IMR-90 (cell line): ENCODE data around the gene NEK2. TPM values are rescaled to one million over a fixed set of nuclear protein-coding genes. Genes with fewer than 3 reads are reported as not detected.

Source experiments
- ATAC-seq: fragments of 200-7000 bp; cut with Tn5 transposase; 2 replicates; pipeline ENCODE4 v1.9.1; 2020; ENCODE audit warnings: low read depth, mild to moderate bottlenecking, moderate library complexity
- BruUV-seq: library from RNA; stranded (reverse); fragments of 400-500 nt; replicated peaks from 2 replicates; lab custom pipeline; 2021; lab: Mats Ljungman, UMichigan
- CTCF ChIA-PET: fragments of 300-600 bp; formaldehyde crosslinking; extraction: SDS; loops from one replicate; lab custom pipeline; 2021; ENCODE audit warnings: antibody characterized with exemption; lab: Yijun Ruan, JAX
- POLR2A ChIA-PET: fragments of 300-600 bp; sonication (Branson Sonifier 250); formaldehyde crosslinking; loops from one replicate; lab custom pipeline; 2022; ENCODE audit warnings: antibody characterized with exemption; ENCODE audit not compliant: unreplicated experiment; lab: Charles Lee
- DNase-seq: peaks from one replicate; pipeline ENCODE4 v3.0.0; 2013
- H2AFZ ChIP-seq: replicated peaks from 2 replicates; pipeline ENCODE3; 2013; ENCODE audit warnings: low read length, mild to moderate bottlenecking; ENCODE audit not compliant: poor library complexity
- H2AK5ac ChIP-seq: 2 replicates; pipeline ENCODE4 v1.6.1; 2013; ENCODE audit warnings: low read depth, low read length, inconsistent platforms
- H2AK9ac ChIP-seq: replicated peaks from 2 replicates; pipeline ENCODE3; 2013; ENCODE audit warnings: mild to moderate bottlenecking, low read depth, low read length, moderate library complexity; ENCODE audit not compliant: poor library complexity
- H2BK120ac ChIP-seq: 2 replicates; pipeline ENCODE4 v1.6.1; 2013; ENCODE audit warnings: low read depth, low read length, inconsistent platforms
- H2BK15ac ChIP-seq: 3 replicates; pipeline ENCODE4 v1.6.1; 2013; ENCODE audit warnings: low read depth, low read length, inconsistent platforms
- H2BK20ac ChIP-seq: 2 replicates; pipeline ENCODE4 v1.6.1; 2013; ENCODE audit warnings: low read depth, mild to moderate bottlenecking, inconsistent platforms, low read length, moderate library complexity
- H2BK5ac ChIP-seq: 2 replicates; pipeline ENCODE4 v1.6.1; 2013; ENCODE audit warnings: mild to moderate bottlenecking, low read depth, low read length, inconsistent platforms; ENCODE audit not compliant: poor library complexity, severe bottlenecking
- H3K14ac ChIP-seq: replicated peaks from 2 replicates; pipeline ENCODE4 v1.6.1; 2013; ENCODE audit warnings: low read depth, low read length, inconsistent platforms
- H3K18ac ChIP-seq: 2 replicates; pipeline ENCODE4 v1.6.1; 2013; ENCODE audit warnings: low read depth, low read length, control low read depth
- H3K23ac ChIP-seq: 2 replicates; pipeline ENCODE4 v1.6.1; 2013; ENCODE audit warnings: low read depth, low read length, inconsistent platforms
- H3K27ac ChIP-seq: 2 replicates; pipeline ENCODE4 v1.5.1; 2013; ENCODE audit warnings: mild to moderate bottlenecking, control low read depth, low read length; ENCODE audit not compliant: insufficient read depth
- H3K27me3 ChIP-seq: 2 replicates; pipeline ENCODE4 v1.6.1; 2013; ENCODE audit warnings: low read length; ENCODE audit not compliant: control insufficient read depth, insufficient read depth
- H3K36me3 ChIP-seq: 2 replicates; pipeline ENCODE4 v1.6.1; 2013; ENCODE audit warnings: low read length, mixed read lengths; ENCODE audit not compliant: control insufficient read depth, insufficient read depth
- H3K4ac ChIP-seq: 2 replicates; pipeline ENCODE4 v1.6.1; 2013; ENCODE audit warnings: low read depth, low read length, inconsistent platforms
- H3K4me1 ChIP-seq: 2 replicates; pipeline ENCODE4 v1.6.1; 2013; ENCODE audit warnings: low read length, mixed read lengths; ENCODE audit not compliant: control insufficient read depth, insufficient read depth
- H3K4me2 ChIP-seq: 2 replicates; pipeline ENCODE4 v1.6.1; 2013; ENCODE audit warnings: low read depth, mild to moderate bottlenecking, control low read depth, low read length, moderate library complexity
- H3K4me3 ChIP-seq: 2 replicates; pipeline ENCODE4 v1.5.1; 2013; ENCODE audit warnings: low read depth, mild to moderate bottlenecking, control low read depth, low read length, moderate library complexity; ENCODE audit not compliant: insufficient read depth
- H3K56ac ChIP-seq: 2 replicates; pipeline ENCODE4 v1.6.1; 2013; ENCODE audit warnings: low read length, inconsistent platforms; ENCODE audit not compliant: insufficient read depth; ENCODE audit errors: extremely low read depth
- H3K79me1 ChIP-seq, 2 experiments: 2 replicates each; pipeline ENCODE4 v1.6.1; 2013; ENCODE audit warnings: low read length in 2 of 2, inconsistent platforms in 1 of 2, low read depth in 1 of 2
- H3K9ac ChIP-seq: 2 replicates; pipeline ENCODE4 v1.6.1; 2013; ENCODE audit warnings: low read depth, low read length, control low read depth
- H3K9me1 ChIP-seq: 2 replicates; pipeline ENCODE4 v1.6.1; 2013; ENCODE audit warnings: low read length, inconsistent platforms; ENCODE audit not compliant: insufficient read depth
- H3K9me3 ChIP-seq: 2 replicates; pipeline ENCODE4 v1.6.1; 2013; ENCODE audit warnings: low read length; ENCODE audit not compliant: control insufficient read depth, insufficient read depth
- H4K20me1 ChIP-seq: 2 replicates; pipeline ENCODE4 v1.6.1; 2013; ENCODE audit warnings: low read length, inconsistent platforms; ENCODE audit not compliant: insufficient read depth
- H4K5ac ChIP-seq: 2 replicates; pipeline ENCODE4 v1.6.1; 2013; ENCODE audit warnings: mild to moderate bottlenecking, low read depth, low read length, control low read depth
- H4K8ac ChIP-seq, 2 experiments: 2 replicates each; pipeline ENCODE4 v1.6.1; 2013; ENCODE audit warnings: low read depth in 2 of 2, low read length in 2 of 2, control low read depth in 1 of 2, inconsistent platforms in 1 of 2
- H4K91ac ChIP-seq: 2 replicates; pipeline ENCODE4 v1.6.1; 2013; ENCODE audit warnings: low read depth, low read length, inconsistent platforms; ENCODE audit not compliant: insufficient read depth
- CHD1 ChIP-seq: IDR thresholded peaks from 2 replicates; pipeline ENCODE4 v1.6.1; 2012; ENCODE audit warnings: low read depth, low read length, improper control_type of control experiment
- FOS ChIP-seq: fragments of 150-350 bp; IDR thresholded peaks from 2 replicates; pipeline ENCODE4 v1.6.1; 2016; ENCODE audit warnings: low read depth, low read length
- MAFK ChIP-seq: IDR thresholded peaks from 2 replicates; pipeline ENCODE4 v1.6.1; 2012; ENCODE audit warnings: low read depth, low read length, improper control_type of control experiment
- MAZ ChIP-seq: IDR thresholded peaks from 2 replicates; pipeline ENCODE4 v1.6.1; 2012; ENCODE audit warnings: low read depth, mild to moderate bottlenecking, low read length, improper control_type of control experiment, moderate library complexity, borderline replicate concordance
- MXI1 ChIP-seq: IDR thresholded peaks from 2 replicates; pipeline ENCODE4 v1.6.1; 2012; ENCODE audit warnings: low read depth, mild to moderate bottlenecking, low read length, moderate library complexity, borderline replicate concordance
- NFE2L2 ChIP-seq: fragments of 150-350 bp; IDR thresholded peaks from 2 replicates; pipeline ENCODE4 v1.6.1; 2016; ENCODE audit warnings: low read depth, mild to moderate bottlenecking, low read length
- POLR2A ChIP-seq: IDR thresholded peaks from 2 replicates; pipeline ENCODE4 v1.6.1; 2012; ENCODE audit warnings: mild to moderate bottlenecking, low read depth, low read length
- RAD21 ChIP-seq: IDR thresholded peaks from 2 replicates; pipeline ENCODE4 v1.6.1; 2012; ENCODE audit warnings: low read length, improper control_type of control experiment
- RCOR1 ChIP-seq: IDR thresholded peaks from 2 replicates; pipeline ENCODE4 v1.6.1; 2012; ENCODE audit warnings: mild to moderate bottlenecking, low read length, improper control_type of control experiment; ENCODE audit not compliant: insufficient replicate concordance
- RFX5 ChIP-seq: IDR thresholded peaks from 2 replicates; pipeline ENCODE4 v1.8.0; 2012; ENCODE audit warnings: low read depth, mild to moderate bottlenecking, low read length, moderate library complexity
- SMC3 ChIP-seq: fragments of 150-350 bp; IDR thresholded peaks from 2 replicates; pipeline ENCODE4 v1.6.1; 2016; ENCODE audit warnings: low read depth, mild to moderate bottlenecking, antibody characterized with exemption, low read length, moderate library complexity
- WGBS, 2 experiments: methylation state at CpG; one replicate each; pipeline versions ENCODE4 v1.1.5 to v1.1.7; 2013; ENCODE audit warnings: missing lambda C conversion rate in 2 of 2; ENCODE audit not compliant: insufficient read length in 1 of 2; ENCODE audit errors: extremely low coverage in 2 of 2; 5-methylcytosine and 5-hydroxymethylcytosine counted together
- dilution Hi-C: fragments of 300-500 bp; cut with HindIII; formaldehyde crosslinking; loops from one replicate; pipeline ENCODE4 v1.14.3; 2018; ENCODE audit warnings: low sequenced_read_pairs; ENCODE audit not compliant: unreplicated experiment
- in situ Hi-C: fragments of 300-500 bp; cut with MboI; formaldehyde crosslinking; loops from 3 replicates; pipeline ENCODE4 v1.14.3; 2019; ENCODE audit warnings: low sequenced_read_pairs, inconsistent platforms, mixed read lengths
- intact Hi-C: fragments of 100-400 bp; cut with micrococcal nuclease; formaldehyde crosslinking; loops from 2 replicates; pipeline ENCODE4 v1.10.0; 2022
- polyA plus RNA-seq, 3 experiments: library from polyadenylated mRNA; depleted of rRNA; stranded (reverse); fragments of >200 nt; gene quantifications; 2 replicates each; pipeline ENCODE4 v1.2.3, GENCODE V29; 2012; ENCODE audit warnings: low replicate concordance in 1 of 3
- total RNA-seq: library from RNA; depleted of rRNA; stranded (reverse); fragments of >200 nt; gene quantifications from 2 replicates; pipeline ENCODE4 v1.2.3, GENCODE V29; 2012
- TF ChIP-seq, protein P1 (sequence below): fragments of 150-350 bp; IDR thresholded peaks from 2 replicates; pipeline ENCODE4 v1.6.1; 2016; ENCODE audit warnings: low read depth, mild to moderate bottlenecking, low read length, moderate library complexity, borderline replicate concordance
- TF ChIP-seq, protein P2 (sequence below): fragments of 150-350 bp; IDR thresholded peaks from 2 replicates; pipeline ENCODE4 v1.6.1; 2017; ENCODE audit warnings: mild to moderate bottlenecking, antibody characterized with exemption, low read length, low read depth

NEK2 gene
- total and polyA plus RNA-seq, 2 of the 4 experiments (the other 2 are of a cell fraction): 9.9 to 26.0 TPM

GRCh38 chr1:211630236-211631081 lies 45.0 kb downstream of the NEK2 start (continued):
- no peak for TF ChIP-seq RCOR1
- TF ChIP-seq MAFK: no peak

GRCh38 chr1:211628417-211628816 lies 47.0 kb downstream of the NEK2 start:
- CTCF ChIA-PET: no interaction called here
- TF ChIP-seq, protein P1, sequence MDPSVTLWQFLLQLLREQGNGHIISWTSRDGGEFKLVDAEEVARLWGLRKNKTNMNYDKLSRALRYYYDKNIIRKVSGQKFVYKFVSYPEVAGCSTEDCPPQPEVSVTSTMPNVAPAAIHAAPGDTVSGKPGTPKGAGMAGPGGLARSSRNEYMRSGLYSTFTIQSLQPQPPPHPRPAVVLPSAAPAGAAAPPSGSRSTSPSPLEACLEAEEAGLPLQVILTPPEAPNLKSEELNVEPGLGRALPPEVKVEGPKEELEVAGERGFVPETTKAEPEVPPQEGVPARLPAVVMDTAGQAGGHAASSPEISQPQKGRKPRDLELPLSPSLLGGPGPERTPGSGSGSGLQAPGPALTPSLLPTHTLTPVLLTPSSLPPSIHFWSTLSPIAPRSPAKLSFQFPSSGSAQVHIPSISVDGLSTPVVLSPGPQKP: no peak
- no peak for TF ChIP-seq MXI1
- TF ChIP-seq, protein P2, sequence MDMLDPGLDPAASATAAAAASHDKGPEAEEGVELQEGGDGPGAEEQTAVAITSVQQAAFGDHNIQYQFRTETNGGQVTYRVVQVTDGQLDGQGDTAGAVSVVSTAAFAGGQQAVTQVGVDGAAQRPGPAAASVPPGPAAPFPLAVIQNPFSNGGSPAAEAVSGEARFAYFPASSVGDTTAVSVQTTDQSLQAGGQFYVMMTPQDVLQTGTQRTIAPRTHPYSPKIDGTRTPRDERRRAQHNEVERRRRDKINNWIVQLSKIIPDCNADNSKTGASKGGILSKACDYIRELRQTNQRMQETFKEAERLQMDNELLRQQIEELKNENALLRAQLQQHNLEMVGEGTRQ: no peak
- TF ChIP-seq RFX5: no peak
- TF ChIP-seq MAZ: no peak
- TF ChIP-seq RCOR1: no peak
- no peak for TF ChIP-seq NFE2L2
- no peak for TF ChIP-seq MAFK
- TF ChIP-seq POLR2A: no peak
- TF ChIP-seq FOS: no peak
- no peak for TF ChIP-seq SMC3
- TF ChIP-seq RAD21: no peak
- no peak for TF ChIP-seq CHD1

More at GRCh38 chr1:211628417-211628816, 47.0 kb downstream of the NEK2 start:
- no peaks in the 10 kb centered on the region for H3K9me3 ChIP-seq
- H2AFZ ChIP-seq: no peak overlapping the region
- no peaks in the 10 kb centered on the region for H3K27me3 ChIP-seq
- H3K9me1 ChIP-seq: peaks cover 4% of the 10 kb centered on the region
- no peak overlapping the region for H3K9ac ChIP-seq
- no peak overlapping the region for H2AK9ac ChIP-seq
- DNase-seq (no peak), ATAC-seq (no peak)
- no peak overlapping the region for H3K56ac ChIP-seq
- intact Hi-C loops: no loop called here
- no peak overlapping the region for H3K14ac ChIP-seq
- H3K27ac ChIP-seq: no peak overlapping the region
- H3K79me1 ChIP-seq: no peaks in the 10 kb centered on the region
- H2BK5ac ChIP-seq: no peak overlapping the region
- H2AK5ac ChIP-seq: no peak overlapping the region
- POLR2A ChIA-PET: no interaction called here
- H3K18ac ChIP-seq: no peak overlapping the region
- H2BK15ac ChIP-seq: no peak overlapping the region
- in situ Hi-C loops: no loop called here
- no TSS peak for BruUV-seq
- dilution Hi-C loops: no loop called here
- H4K20me1 ChIP-seq: no peaks in the 10 kb centered on the region
- no peak overlapping the region for H4K8ac ChIP-seq
- peaks cover 10% of the 10 kb centered on the region for H3K4me1 ChIP-seq
- no peak overlapping the region for H4K91ac ChIP-seq
- H4K5ac ChIP-seq: no peak overlapping the region
- H3K36me3 ChIP-seq: no peaks in the 10 kb centered on the region
- no peak overlapping the region; the same call in 1 of the 2 replicates for H3K23ac ChIP-seq
- no peak overlapping the region for H2BK20ac ChIP-seq
- no peak overlapping the region for H2BK120ac ChIP-seq
- H3K4me3 ChIP-seq: no peak overlapping the region
- no peak overlapping the region for H3K4ac ChIP-seq
- no peak overlapping the region for H3K4me2 ChIP-seq
- WGBS, 2 experiments: 20% methylated on average over 1 of the region's 4 CpGs; no CpG with 5 or more reads in 1 of the 2 experiments
